ENCODE measurements around the gene COL23A1. TPM values are rescaled to one million over a fixed set of nuclear protein-coding genes. Genes with fewer than 3 reads are reported as not detected.

Gene COL23A1
- total and polyA plus RNA-seq, 2 of the 13 experiments (the other 11 are each of a cell fraction or from before 2014, with no cell fraction given) = not detected

DNA sequence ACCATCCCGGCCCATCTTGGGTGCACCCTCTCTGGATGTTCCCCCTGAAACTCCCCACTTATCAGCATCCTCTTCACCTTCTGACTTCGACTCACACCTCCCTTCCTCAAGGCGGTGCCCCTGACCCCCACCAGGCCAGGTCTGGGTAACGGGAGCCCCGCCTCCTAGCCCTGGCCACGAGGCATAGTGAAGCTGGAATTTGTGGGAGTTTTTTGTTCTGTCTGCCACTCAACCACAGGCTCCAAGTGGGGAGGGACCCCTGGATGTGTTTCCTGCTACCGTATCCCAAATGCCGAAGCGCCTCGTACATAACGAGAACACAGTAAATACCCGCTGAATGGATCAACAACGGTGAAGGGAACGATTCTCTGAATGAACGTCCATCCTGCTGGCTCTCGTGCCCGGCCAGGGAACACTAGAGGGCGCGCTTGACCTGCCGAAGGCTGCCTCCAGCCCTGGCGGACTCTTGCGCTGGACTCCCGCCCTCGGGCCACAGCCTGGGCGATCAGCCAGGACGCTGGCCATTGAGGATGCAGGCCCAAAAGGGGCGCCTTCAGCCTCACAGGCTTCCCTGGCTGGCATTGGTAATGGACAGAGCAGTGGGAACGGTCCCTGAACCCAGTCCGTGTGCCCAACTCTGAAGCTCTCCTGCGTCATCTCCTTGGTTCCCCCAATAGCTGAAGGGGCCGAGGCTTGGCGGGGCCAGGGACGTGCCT lies 310.3 kb downstream of the COL23A1 start (continued):
- TF ChIP-seq NFKB2 (CRISPR knock-in tag; IDR thresholded peaks at IDR 0.05; ENCODE audit: borderline replicate concordance) = peak; percentile 39; the same call in 1 of the 2 replicates
- no peak for TF ChIP-seq FOXA1 (IDR thresholded peaks at IDR 0.05)
- TF ChIP-seq FOXA1 (CRISPR knock-in tag; IDR thresholded peaks at IDR 0.05) = 0 out of 2 replicates have a peak, but pooled peaks have one; percentile 16
- TF ChIP-seq MAFK (conservative IDR thresholded peaks at IDR 0.05 in 1 of 2, IDR thresholded peaks at IDR 0.05 in 1 of 2; ENCODE audit: low read length in 2 of 2) = no peak
- TF ChIP-seq, protein P1, sequence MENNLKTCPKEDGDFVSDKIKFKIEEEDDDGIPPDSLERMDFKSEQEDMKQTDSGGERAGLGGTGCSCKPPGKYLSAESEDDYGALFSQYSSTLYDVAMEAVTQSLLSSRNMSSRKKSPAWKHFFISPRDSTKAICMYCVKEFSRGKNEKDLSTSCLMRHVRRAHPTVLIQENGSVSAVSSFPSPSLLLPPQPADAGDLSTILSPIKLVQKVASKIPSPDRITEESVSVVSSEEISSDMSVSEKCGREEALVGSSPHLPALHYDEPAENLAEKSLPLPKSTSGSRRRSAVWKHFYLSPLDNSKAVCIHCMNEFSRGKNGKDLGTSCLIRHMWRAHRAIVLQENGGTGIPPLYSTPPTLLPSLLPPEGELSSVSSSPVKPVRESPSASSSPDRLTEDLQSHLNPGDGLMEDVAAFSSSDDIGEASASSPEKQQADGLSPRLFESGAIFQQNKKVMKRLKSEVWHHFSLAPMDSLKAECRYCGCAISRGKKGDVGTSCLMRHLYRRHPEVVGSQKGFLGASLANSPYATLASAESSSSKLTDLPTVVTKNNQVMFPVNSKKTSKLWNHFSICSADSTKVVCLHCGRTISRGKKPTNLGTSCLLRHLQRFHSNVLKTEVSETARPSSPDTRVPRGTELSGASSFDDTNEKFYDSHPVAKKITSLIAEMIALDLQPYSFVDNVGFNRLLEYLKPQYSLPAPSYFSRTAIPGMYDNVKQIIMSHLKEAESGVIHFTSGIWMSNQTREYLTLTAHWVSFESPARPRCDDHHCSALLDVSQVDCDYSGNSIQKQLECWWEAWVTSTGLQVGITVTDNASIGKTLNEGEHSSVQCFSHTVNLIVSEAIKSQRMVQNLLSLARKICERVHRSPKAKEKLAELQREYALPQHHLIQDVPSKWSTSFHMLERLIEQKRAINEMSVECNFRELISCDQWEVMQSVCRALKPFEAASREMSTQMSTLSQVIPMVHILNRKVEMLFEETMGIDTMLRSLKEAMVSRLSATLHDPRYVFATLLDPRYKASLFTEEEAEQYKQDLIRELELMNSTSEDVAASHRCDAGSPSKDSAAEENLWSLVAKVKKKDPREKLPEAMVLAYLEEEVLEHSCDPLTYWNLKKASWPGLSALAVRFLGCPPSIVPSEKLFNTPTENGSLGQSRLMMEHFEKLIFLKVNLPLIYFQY (CRISPR knock-in tag; IDR thresholded peaks at IDR 0.05; ENCODE audit: borderline replicate concordance) = peak; percentile 70; the same call in 1 of the 2 replicates
- peak; percentile 61; the same call in 1 of the 2 replicates for TF ChIP-seq FOXC1 (CRISPR knock-in tag; IDR thresholded peaks at IDR 0.05; ENCODE audit: borderline replicate concordance)
- no peak for TF ChIP-seq HIVEP1 (CRISPR knock-in tag; IDR thresholded peaks at IDR 0.05)
- TF ChIP-seq, protein P2, sequence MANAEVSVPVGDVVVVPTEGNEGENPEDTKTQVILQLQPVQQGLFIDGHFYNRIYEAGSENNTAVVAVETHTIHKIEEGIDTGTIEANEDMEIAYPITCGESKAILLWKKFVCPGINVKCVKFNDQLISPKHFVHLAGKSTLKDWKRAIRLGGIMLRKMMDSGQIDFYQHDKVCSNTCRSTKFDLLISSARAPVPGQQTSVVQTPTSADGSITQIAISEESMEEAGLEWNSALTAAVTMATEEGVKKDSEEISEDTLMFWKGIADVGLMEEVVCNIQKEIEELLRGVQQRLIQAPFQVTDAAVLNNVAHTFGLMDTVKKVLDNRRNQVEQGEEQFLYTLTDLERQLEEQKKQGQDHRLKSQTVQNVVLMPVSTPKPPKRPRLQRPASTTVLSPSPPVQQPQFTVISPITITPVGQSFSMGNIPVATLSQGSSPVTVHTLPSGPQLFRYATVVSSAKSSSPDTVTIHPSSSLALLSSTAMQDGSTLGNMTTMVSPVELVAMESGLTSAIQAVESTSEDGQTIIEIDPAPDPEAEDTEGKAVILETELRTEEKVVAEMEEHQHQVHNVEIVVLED (CRISPR knock-in tag; IDR thresholded peaks at IDR 0.05; ENCODE audit: borderline replicate concordance) = no peak
- TF ChIP-seq CBX5 (CRISPR knock-in tag; IDR thresholded peaks at IDR 0.05; ENCODE audit: borderline replicate concordance) = peak; percentile 34; the same call in 1 of the 2 replicates
- peak; percentile 85 for TF ChIP-seq KDM2A (CRISPR knock-in tag; IDR thresholded peaks at IDR 0.05; ENCODE audit: borderline replicate concordance, low read depth)
- peak; percentile 42; the same call in 1 of the 2 replicates for TF ChIP-seq ZNF556 (CRISPR knock-in tag; IDR thresholded peaks at IDR 0.05; ENCODE audit: borderline replicate concordance)
- TF ChIP-seq ONECUT2 (CRISPR knock-in tag; IDR thresholded peaks at IDR 0.05) = no peak
- TF ChIP-seq NONO (IDR thresholded peaks at IDR 0.05) = no peak
- TF ChIP-seq NONO (CRISPR knock-in tag; conservative IDR thresholded peaks at IDR 0.05) = no peak
- no peak for TF ChIP-seq ISX (CRISPR knock-in tag; conservative IDR thresholded peaks at IDR 0.05)
- 0 out of 2 replicates have a peak, but pooled peaks have one; percentile 15 for TF ChIP-seq ZBTB38 (CRISPR knock-in tag; IDR thresholded peaks at IDR 0.05)
- 0 out of 2 replicates have a peak, but pooled peaks have one; percentile 60 for TF ChIP-seq ZNF274 (CRISPR knock-in tag; IDR thresholded peaks at IDR 0.05)
- 0 out of 2 replicates have a peak, but pooled peaks have one; percentile 55 for TF ChIP-seq AHR (CRISPR knock-in tag; IDR thresholded peaks at IDR 0.05)
- no peak; the same call in 1 of the 2 replicates for TF ChIP-seq MTF2 (CRISPR knock-in tag; IDR thresholded peaks at IDR 0.05; ENCODE audit: borderline replicate concordance)
- no peak for TF ChIP-seq YY1 (IDR thresholded peaks at IDR 0.05; ENCODE audit: insufficient read depth, insufficient replicate concordance, low read depth, low read length)
- TF ChIP-seq SOX13 (IDR thresholded peaks at IDR 0.05) = no peak
- TF ChIP-seq SOX13 (CRISPR knock-in tag; conservative IDR thresholded peaks at IDR 0.05 in 1 of 2, IDR thresholded peaks at IDR 0.05 in 1 of 2) = peak in 1 of 2 experiments; percentile 16; a peak in 1 of 4 replicates
- no peak for TF ChIP-seq NR2C2 (CRISPR knock-in tag; IDR thresholded peaks at IDR 0.05; ENCODE audit: borderline replicate concordance)
